ENCODE data around the gene MUCL3.

- TF ChIP-seq CTCF (IDR thresholded peaks at IDR 0.05 in 4 of 5, conservative IDR thresholded peaks at IDR 0.05 in 1 of 5) (no peak), POLR2A (IDR thresholded peaks at IDR 0.05) (no peak)
Measured at GRCh38 chr6:30893001-30893591, 47.7 kb upstream of the MUCL3 start.
